GM21423 (cell line): ENCODE results near the gene TMEM236.

Source experiments
- ATAC-seq: cut with Tn5 transposase; IDR thresholded peaks from one replicate; pipeline ENCODE4 v1.9.1; 2021; ENCODE audit warnings: mild to moderate bottlenecking, moderate library complexity; ENCODE audit not compliant: unreplicated experiment

TMEM236 gene

DNA sequence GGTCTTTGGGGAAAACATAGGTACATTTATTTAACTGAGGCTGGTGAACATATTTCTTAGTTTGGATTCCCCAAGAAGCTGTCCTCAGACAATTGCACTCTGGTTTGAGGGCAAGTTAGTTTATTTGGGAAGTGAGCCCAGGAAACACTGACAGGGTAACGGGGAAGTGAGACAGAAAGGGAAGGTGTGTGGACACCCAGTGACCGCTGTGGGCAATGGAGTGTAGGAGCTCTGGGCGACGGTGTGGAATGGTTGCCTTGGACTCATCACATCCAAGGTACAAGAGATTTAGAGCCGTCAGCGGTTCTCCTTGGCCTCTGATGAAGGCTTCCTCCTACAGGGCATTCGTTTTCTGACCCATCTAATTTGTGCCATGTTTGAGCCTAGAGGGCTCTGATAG, 64.2 kb downstream of the TMEM236 start:
- ATAC-seq: no peak

DNA sequence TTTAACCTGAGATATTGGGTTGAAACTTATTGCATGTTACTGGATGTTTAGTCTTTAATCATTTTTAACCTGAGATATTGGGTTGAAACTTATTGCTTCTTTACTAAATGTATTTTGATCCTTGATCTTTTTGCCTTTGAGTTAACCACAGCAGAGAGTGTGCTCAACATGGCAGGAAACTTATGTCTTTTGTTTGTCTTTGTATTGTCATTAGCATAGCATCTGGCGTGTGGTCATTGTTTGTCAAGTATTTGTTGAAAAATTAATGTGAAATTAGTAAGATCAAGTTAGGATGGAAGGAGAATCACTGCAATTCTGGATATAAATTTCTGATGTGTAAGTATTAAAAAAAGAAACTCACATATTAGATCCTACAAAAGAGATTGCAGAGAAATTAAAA, 65.3 kb downstream of the TMEM236 start:
- ATAC-seq: no peak

DNA sequence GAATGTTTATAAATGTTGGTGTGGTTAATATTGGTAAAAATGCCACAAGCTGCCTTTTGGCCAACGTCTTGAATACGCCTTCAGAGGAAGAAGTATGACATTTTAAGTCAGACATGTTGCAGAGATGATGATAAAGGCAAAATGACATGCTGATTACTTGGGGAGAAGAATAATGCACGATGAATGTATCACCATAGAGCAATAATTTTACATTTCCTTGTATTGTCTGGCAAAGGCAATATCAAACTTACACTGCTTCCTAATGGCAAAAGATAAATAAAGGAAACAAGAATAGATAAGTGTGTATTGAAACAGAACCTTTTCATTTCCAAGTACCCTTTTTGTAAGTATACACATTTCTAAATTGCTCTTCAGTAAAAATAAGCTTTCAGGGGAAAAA, 65.8 kb downstream of the TMEM236 start:
- no peak for ATAC-seq

DNA sequence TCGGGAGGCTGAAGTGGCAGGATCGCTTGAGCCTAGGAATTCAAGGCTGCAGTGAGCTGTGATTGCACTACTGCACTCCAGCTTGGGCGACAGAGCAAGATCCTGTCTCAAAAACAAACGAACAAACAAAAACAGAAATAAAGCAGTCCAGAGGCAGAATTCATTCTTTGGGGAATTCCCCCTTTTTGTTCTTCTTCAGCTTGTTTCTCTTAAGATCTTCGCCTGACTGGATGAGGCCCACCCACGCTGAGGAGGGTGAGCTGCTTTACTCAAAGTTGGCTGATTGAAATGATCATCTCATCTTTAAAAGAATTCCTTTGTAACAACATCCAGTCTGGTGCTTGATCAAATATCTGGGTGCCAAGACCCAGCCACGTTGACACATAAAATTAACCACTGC, 67.8 kb downstream of the TMEM236 start:
- ATAC-seq: no peak

DNA sequence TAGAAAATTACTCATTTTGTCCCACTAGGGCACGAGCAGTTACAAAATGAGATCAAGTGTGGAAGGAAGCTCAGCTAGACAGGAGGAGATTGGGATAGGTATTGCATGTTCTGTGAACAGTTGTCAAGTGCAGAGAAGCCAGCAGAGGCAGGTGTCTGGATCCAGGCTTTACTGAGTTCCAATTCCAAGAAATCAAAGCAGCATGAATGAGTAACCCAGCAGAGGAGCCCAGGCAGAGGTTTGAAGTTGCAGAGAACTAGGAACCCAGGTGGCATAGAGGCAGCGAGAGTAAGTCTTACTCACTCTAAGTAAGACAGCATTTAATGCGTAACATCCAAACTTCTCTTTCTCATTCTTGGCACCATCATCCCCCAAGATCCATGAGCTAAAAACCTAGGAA, 68.9 kb downstream of the TMEM236 start:
- no peak for ATAC-seq

DNA sequence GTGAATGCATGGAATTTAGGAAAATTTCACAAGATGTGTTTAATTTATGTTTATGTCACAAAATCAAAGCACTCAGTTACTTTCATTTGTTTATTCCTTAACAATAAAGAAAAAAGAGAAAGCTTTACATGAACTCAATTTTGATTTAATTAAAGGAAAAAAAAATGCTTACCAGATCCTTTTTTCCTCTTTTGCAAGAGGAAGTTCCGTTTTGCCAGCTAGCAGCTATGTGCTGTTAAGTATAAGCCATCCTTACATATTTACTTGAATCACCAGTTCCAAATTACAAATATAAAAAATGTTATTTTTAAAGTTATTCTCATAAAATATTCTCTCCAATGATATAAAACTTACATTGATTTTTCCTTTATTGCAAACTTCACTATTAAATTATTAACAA, 69.9 kb downstream of the TMEM236 start:
- ATAC-seq: no peak

DNA sequence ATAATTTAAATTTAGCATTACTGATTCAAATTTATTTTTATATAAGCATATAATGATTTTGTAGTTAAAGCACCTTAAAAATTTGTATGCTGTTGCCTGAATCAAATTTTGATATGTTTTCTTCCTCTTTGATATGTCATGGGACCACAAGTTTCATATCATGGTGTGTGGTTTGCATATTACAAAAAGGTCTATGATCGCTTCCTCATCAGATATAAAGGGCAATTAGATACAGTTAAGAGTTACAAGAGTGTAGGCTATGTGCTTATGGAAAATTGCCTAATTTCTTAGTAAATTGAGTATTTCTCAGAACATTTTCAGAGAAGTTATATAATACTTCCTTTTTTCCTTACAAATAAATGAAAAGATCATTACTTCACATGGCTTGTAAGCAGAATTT, 79.3 kb downstream of the TMEM236 start:
- ATAC-seq: no peak

DNA sequence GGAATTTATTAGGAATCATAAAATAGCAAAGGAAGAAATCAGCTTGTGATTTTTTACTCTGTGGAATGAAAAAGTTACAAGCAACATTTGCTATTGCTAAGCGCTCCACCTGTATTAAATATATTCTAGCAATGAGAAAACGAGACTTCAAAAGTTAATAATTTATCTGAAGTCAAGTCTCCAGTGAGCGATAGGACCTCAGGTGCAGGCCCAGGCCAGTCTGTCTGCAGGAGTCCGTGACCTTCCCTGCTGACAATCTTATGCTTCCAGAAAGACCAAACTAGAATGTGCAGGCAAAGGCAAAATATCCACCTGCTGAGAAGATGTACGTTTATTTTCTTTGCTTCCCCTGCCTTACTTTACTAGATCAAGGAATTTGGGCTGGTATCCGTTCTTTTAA, 79.9 kb downstream of the TMEM236 start:
- no peak for ATAC-seq

DNA sequence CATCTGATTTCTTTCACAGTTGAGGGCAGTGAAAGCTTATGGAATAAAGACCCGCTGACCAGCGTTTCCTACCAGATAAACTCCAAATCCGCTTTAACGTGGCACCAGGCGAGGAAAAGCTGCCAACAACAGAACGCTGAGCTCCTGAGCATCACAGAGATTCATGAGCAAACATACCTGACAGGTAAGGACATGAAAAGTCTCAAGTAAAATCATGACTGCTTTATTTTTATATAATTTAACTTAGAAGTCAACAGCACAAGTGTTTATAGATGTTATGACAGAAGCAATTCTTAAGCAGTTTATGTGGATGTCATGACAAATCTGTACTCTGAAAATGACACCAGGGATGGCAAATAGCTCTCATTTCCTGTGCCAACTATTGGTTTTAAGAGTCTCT, 81.7 kb downstream of the TMEM236 start:
- no peak for ATAC-seq

DNA sequence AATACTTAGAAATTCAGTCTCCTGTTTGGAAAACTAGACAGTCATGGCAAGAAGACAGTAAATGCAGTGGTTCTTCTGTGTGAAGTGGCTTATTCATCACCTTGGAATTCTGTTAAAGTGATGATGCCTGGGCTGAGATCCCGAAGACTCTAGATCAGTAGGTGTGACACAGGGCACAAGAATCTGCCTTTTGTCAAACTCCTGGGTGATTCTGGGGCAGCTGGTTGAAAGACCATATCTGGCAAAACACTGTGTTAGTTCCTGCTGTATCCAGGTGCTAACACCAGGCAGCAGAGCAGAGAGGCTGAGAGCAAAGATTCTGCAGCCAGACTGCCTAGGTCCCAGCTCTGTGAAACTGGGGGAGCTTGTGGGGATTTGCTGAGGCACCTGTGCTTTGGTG, 83.7 kb downstream of the TMEM236 start:
- no peak for ATAC-seq

DNA sequence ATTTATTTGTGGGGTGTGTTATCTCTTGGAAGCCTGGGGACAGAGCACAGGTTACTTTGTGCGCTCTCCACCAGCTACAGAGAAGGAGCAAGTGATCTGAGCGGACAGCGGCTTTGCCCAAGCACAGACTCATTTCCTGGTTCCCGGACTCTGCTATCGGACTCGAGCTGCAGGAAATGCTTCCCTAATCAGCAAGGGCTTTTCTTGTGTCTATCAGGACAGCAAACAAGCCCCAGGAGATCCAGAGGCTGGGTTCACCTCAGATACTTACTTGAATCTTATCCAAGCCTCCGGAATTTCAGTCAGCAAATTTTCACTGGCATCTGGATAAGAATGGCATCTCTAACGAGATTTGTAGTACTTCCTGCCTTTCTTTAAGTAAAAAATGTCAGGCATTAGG, 84.9 kb downstream of the TMEM236 start:
- ATAC-seq: no peak

DNA sequence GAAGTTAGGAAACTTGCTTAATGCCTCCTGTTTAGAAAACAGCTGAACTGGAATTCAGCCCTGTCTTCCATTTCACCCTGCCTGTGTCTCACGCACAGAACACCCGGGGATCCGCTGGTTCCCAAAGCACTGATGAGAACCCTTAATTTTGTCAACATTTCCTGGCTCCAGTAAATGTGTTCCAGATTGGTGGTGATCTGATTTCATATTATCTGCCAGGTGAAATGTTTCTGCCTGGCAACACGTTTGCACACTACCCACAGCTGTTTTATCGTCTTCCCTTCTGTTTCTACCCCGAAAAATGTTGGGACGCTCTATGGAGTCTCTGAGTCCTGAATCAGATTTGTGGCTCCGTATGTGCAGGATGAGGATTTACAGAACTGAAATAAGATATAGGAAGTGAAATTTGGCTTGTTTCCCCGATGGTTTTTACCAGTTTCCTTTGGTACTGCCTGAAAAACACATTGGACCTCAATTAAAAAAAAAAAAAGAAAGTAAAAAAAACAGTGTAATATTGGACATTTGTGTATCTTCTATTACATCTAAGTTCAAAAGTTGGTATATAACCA, 86.2 kb downstream of the TMEM236 start:
- ATAC-seq: no peak

DNA sequence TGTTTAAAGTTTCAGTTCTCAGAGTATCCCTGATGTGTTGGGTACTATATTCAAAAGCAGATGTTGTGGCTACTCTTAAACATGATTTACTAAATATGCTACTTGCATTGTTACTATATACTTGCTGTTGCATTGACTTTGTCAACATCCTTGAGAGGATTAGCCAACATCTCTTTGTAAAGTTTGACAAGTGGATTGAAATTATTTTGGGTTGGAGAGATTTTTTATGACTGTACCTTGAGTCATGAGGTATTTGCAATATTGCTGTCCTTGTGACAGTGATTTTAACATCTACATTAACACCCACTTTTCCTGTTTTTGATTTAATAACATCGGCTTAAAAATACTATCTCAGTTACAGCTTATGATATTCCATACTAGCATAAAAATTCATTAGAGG, 89.0 kb downstream of the TMEM236 start:
- ATAC-seq: no peak

DNA sequence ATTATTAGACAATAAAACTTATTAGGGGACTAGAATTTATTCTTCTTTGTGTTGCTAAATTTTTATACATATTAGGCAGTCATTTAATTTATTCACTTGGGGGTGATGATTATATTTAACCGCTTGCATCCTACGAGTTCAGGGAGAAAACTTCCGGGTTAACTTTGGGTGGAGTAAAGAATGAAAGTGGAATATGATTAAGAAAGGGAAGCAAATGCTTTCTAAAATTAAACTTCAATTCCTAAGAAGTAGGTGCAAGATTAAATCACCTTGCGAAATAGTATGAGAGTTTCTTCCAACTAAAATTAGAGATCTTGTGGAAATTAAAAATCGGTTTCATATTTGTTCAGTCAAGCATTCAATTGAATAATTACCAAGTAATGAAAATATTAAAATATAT, 90.6 kb downstream of the TMEM236 start:
- ATAC-seq: no peak

DNA sequence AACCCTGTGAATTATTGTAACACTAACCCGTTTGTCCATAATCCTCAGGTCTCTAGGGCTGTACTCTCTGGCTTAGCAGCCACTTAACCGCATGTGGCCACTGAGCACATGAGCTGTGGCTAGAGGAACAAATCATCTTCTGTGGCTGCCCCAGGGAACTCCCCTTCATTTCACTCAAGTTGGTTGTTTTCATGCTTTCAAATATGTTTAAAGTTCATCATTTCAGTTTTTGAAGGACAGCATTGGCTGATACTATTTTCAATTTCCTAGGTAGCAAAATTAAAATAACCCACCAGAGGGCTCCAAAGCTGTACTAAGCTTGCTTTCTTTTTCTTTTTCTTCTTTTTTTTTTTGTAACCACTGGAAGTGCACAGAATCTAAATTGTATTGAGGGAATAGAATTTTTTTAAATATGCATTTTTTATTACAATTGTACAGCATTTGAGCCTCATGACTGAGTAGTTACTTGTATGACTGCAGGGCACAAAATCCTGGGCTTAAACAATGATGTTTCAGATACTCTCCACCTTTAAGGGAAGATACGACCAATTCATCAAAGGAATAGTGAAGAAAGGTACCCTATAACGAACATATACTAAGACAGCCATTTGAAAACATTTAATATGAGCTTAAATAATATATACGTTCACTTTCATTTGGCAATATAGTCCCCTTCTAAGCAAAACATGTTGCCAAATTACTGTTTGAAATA, 95.7 kb downstream of the TMEM236 start:
- no peak for ATAC-seq

DNA sequence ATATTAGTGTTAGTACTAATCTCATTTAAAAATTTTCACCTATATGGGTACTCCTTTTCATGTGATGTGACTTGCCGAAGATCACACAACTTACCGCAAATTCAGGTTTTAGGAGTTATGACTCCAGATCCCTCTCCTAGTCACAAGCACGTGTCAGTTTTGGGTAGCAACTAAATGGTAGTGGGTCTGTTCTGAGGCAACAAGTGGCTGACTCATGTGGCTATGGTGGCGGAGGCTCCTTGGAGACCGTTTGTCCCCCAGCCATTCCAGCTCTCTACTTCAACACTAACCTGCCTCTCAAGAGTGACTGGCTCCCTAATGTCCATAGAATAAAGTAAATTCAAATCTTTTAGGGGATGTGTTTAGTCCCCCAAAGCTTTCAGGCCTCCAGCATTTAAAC, 96.6 kb downstream of the TMEM236 start:
- ATAC-seq: no peak
